Nephron (organoid): ENCODE measurements around the gene FSTL4.

ENCODE experiments used
- H3K27ac Mint-ChIP-seq, 3 experiments: 2 replicates each; pipeline ENCODE4 v1.8.0; 2020; ENCODE audit warnings: mixed read lengths in 3 of 3, mild to moderate bottlenecking in 2 of 3, moderate library complexity in 1 of 3
- H3K27me3 Mint-ChIP-seq: 2 replicates; pipeline ENCODE4 v1.8.0; 2021; ENCODE audit warnings: low read depth, mild to moderate bottlenecking, moderate library complexity, mixed read lengths
- H3K36me3 Mint-ChIP-seq: 2 replicates; pipeline ENCODE4 v1.8.0; 2020; ENCODE audit warnings: low read depth, mixed read lengths
- H3K4me1 Mint-ChIP-seq: 2 replicates; pipeline ENCODE4 v1.8.0; 2020; ENCODE audit warnings: mixed read lengths
- H3K4me3 Mint-ChIP-seq, 3 experiments: 2 replicates each; pipeline ENCODE4 v1.8.0; 2020; ENCODE audit warnings: mild to moderate bottlenecking in 3 of 3, mixed read lengths in 3 of 3, moderate library complexity in 2 of 3
- H3K9me3 Mint-ChIP-seq: 2 replicates; pipeline ENCODE4 v1.8.0; 2020; ENCODE audit warnings: mixed read lengths
- CTCF ChIP-seq, 3 experiments: fragments of 200-600 bp; sonication (generic); IDR thresholded peaks; one replicate each; pipeline ENCODE4 v1.5.0; 2021; ENCODE audit warnings: antibody characterized with exemption in 3 of 3; ENCODE audit not compliant: unreplicated experiment in 3 of 3

FSTL4 gene

GRCh38 chr5:133460172-133460758 lies 152.1 kb downstream of the FSTL4 start:
- H3K4me3 Mint-ChIP-seq = no peak overlapping the region
- peaks cover 30% of the 10 kb centered on the region for H3K4me1 Mint-ChIP-seq
- H3K27me3 Mint-ChIP-seq = peaks cover 15% of the 10 kb centered on the region
- TF ChIP-seq CTCF (IDR thresholded peaks at IDR 0.05; ENCODE audit: unreplicated experiment in 3 of 3) = peak; percentile 22 to 53 (median 49)
- no peaks in the 10 kb centered on the region for H3K9me3 Mint-ChIP-seq
- no peaks in the 10 kb centered on the region for H3K36me3 Mint-ChIP-seq
- peak overlapping the region in 1 of 3 experiments; percentile 3 for H3K27ac Mint-ChIP-seq

DNA sequence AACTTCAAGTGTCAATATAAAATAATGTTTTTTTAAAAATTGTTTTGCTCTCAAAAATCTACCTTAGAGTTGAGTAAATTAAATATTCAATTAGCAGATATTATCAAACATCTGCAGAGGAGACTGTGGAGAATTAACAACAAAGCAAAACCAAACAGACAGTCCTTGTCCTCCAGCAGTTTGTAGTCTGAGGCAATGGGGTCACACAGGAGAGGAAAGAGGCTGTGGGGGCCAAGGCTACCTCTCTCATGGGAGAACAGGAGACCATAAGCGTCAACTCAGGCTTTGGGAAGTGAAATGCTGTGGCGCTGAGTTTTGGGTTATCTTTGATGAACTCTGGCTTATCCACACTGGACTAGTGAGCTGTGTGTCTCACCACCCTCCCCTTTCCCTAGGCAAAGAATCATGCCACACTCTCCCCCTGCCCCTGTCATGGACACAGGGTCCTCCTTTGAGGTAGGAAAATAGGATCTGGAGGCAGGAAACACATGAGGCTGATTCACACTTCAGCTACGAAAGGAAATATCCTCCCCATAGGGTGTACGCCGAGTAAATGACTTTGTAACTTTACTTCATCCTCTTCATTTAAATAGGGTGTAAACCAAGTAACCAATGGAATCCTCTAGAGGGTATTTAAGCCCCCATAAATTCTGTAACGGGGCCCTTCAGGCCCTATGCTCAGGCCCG lies 152.7 kb downstream of the FSTL4 start:
- peaks cover 26% of the 10 kb centered on the region for H3K4me1 Mint-ChIP-seq
- H3K27ac Mint-ChIP-seq = peak overlapping the region in 1 of 3 experiments; percentile 3
- TF ChIP-seq CTCF (IDR thresholded peaks at IDR 0.05; ENCODE audit: unreplicated experiment in 3 of 3) = no peak
- H3K9me3 Mint-ChIP-seq = no peaks in the 10 kb centered on the region
- H3K27me3 Mint-ChIP-seq = peaks cover 20% of the 10 kb centered on the region
- H3K4me3 Mint-ChIP-seq = no peak overlapping the region
- no peaks in the 10 kb centered on the region for H3K36me3 Mint-ChIP-seq

DNA sequence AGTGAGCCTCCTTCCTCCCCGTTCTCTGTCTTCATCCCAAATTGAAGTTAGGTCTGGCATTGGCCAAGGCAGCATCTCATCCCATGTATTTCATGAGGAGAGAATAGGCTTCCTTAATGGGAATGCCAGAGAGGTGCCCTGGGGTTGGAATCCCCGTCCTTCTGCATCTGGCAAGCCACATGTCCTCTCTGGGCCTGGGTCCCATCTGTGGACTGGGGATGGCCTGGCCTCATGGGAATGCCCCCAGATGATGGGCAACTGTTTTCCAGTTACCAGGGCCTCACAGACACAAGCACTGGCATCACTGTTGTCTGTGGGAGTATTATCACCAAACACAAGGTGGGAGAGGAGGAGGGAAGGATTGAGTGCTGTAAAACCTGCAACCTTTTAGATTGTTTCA lies 153.9 kb downstream of the FSTL4 start:
- no peak overlapping the region for H3K27ac Mint-ChIP-seq
- H3K4me1 Mint-ChIP-seq = peaks cover 38% of the 10 kb centered on the region
- H3K27me3 Mint-ChIP-seq = peaks cover 20% of the 10 kb centered on the region
- H3K36me3 Mint-ChIP-seq = no peaks in the 10 kb centered on the region
- H3K4me3 Mint-ChIP-seq = no peak overlapping the region
- no peaks in the 10 kb centered on the region for H3K9me3 Mint-ChIP-seq
- no peak for TF ChIP-seq CTCF (IDR thresholded peaks at IDR 0.05; ENCODE audit: unreplicated experiment in 3 of 3)

DNA sequence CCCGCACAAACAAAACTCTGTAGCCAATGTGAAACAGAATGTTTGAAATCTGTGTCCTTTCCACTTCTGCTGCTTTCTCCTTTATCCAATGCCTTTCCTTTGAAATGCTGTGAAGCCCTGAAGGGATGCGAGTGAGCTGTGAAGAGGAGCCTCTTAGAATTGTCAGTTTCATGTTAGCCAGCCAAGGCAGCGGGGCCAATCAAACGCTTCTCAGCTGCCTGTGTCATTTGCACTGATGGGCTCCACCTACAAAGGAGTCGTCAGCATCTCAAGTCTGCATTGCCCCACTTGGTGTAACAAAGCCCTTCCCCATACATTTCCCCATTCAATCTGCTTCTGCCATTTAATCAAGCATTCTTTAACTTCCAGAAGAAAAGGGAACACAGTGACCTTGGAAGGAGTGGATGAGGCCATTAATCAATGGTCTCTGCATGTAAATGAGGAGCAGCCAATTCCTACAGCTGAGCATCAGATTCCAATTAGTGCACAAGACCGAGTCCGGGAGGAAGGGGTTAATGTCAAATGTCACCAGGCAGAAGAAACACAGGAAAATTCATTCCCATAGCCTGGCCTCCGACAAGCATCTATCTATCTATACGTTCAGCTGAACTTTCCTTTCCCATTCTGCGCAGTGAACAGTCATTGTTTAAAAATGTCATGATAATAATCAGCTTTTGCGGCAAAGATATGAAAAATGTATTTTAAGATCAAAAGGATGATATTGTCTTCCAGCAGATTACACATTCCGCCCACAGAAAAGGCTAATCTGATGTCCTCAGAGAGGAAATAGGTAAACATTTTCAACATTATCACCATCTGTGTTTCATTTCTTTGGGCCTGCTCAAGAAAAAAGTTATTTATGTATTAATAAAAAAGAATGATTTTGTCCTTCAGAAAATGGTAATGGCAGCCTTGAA lies 154.6 kb downstream of the FSTL4 start:
- peaks cover 20% of the 10 kb centered on the region for H3K27me3 Mint-ChIP-seq

DNA sequence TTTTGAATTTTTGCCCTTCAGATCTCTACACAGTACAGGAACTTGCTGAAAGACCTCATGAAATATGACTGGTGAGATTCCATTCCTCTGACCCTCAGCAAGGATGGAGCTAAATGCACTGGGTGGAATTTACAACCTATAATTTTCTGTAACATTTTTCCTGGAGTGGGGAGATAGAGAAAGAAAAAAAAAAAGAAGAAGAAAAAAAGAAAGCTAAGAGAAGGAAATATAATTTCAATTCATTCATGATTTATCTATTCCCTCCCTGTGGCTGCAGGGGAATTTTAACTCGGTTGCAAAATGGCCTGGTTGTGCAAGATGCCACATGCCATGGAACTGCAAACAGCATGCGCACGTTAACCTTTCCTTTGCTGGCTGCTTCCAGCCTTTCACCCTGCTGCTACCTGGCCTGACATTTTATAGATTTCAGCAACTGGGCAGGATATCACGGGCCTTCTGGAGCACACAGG lies 155.4 kb downstream of the FSTL4 start:
- no peaks in the 10 kb centered on the region for H3K36me3 Mint-ChIP-seq
- H3K4me3 Mint-ChIP-seq = no peak overlapping the region
- peaks cover 51% of the 10 kb centered on the region for H3K4me1 Mint-ChIP-seq
- peak overlapping the region; percentile 66 to 79 (median 72) for H3K27ac Mint-ChIP-seq
- H3K9me3 Mint-ChIP-seq = no peaks in the 10 kb centered on the region
- no peak for TF ChIP-seq CTCF (IDR thresholded peaks at IDR 0.05; ENCODE audit: unreplicated experiment in 3 of 3)
- peaks cover 21% of the 10 kb centered on the region for H3K27me3 Mint-ChIP-seq

More for the DNA sequence above, 154.6 kb downstream of the FSTL4 start:
- Mint-ChIP-seq H3K4me3 (no peak overlapping the region), H3K36me3 (no peaks in the 10 kb centered on the region), H3K4me1 (peaks cover 44% of the 10 kb centered on the region), H3K27ac (peak overlapping the region; percentile 66 to 79 (median 72)), H3K9me3 (no peaks in the 10 kb centered on the region)
- no peak for TF ChIP-seq CTCF (IDR thresholded peaks at IDR 0.05; ENCODE audit: unreplicated experiment in 3 of 3)
